Activated naive CD4-positive, alpha-beta T cell (primary cell): ENCODE measurements around the gene PRICKLE1.

Experiments
- DNase-seq, 4 experiments: peaks; one replicate each; lab custom pipeline; 2025; lab: John Stamatoyannopoulos, UW

PRICKLE1 gene

GRCh38 chr12:42448841-42449240 is 140.7 kb downstream of the PRICKLE1 start:
- DNase-seq, result no peak

GRCh38 chr12:42447371-42447786 is 142.2 kb downstream of the PRICKLE1 start:
- DNase-seq, result no peak

GRCh38 chr12:42446761-42447160 is 142.8 kb downstream of the PRICKLE1 start:
- no peak for DNase-seq

- no peak for DNase-seq
Measured at GRCh38 chr12:42445891-42446290, 143.7 kb downstream of the PRICKLE1 start.

GRCh38 chr12:42444192-42444943 is 145.2 kb downstream of the PRICKLE1 start:
- DNase-seq, result no peak

- DNase-seq, result no peak
Measured at GRCh38 chr12:42442888-42443287, 146.7 kb downstream of the PRICKLE1 start.

- DNase-seq, result no peak
Measured at GRCh38 chr12:42442311-42442759, 147.2 kb downstream of the PRICKLE1 start.

GRCh38 chr12:42440608-42441007 is 148.9 kb downstream of the PRICKLE1 start:
- no peak for DNase-seq

GRCh38 chr12:42432517-42433140 is 156.9 kb downstream of the PRICKLE1 start:
- DNase-seq, result no peak

- no peak for DNase-seq
Measured at GRCh38 chr12:42428850-42429249, 160.7 kb downstream of the PRICKLE1 start.

GRCh38 chr12:42426746-42427145 is 162.8 kb downstream of the PRICKLE1 start:
- no peak for DNase-seq

- no peak for DNase-seq
Measured at GRCh38 chr12:42422785-42423184, 166.8 kb downstream of the PRICKLE1 start.

- DNase-seq, result no peak
Measured at GRCh38 chr12:42421844-42422779, 167.4 kb downstream of the PRICKLE1 start.

GRCh38 chr12:42420395-42420794 is 169.2 kb downstream of the PRICKLE1 start:
- DNase-seq, result no peak

GRCh38 chr12:42410340-42410739 is 179.2 kb downstream of the PRICKLE1 start:
- DNase-seq, result no peak

GRCh38 chr12:42409471-42409870 is 180.1 kb downstream of the PRICKLE1 start:
- no peak for DNase-seq

- DNase-seq, result no peak
Measured at GRCh38 chr12:42407306-42407705, 182.2 kb downstream of the PRICKLE1 start.
